ENCODE results near the gene NDUFA1. TPM values are rescaled to one million over a fixed set of nuclear protein-coding genes. Genes with fewer than 3 reads are reported as not detected.

NDUFA1 gene
- total and polyA plus RNA-seq, 4 donors, result 27.4 to 260 (median 63.3) TPM

- peak overlapping the region; percentile 65 to 93 (median 93) for H3K4me3 ChIP-seq (ENCODE audit: low read depth in 1 of 3, low read length in 3 of 3)
- H3K4me1 ChIP-seq (ENCODE audit: control insufficient read depth in 4 of 4, insufficient read depth in 4 of 4, low read length in 3 of 4), result peaks cover 2 to 6% (median 4%) of the 10 kb centered on the region in 4 donors
- under 1% methylated on average over 25 of the region's 25 CpGs for WGBS
- no peaks in the 10 kb centered on the region for H3K9me3 ChIP-seq (ENCODE audit: control insufficient read depth in 4 of 4, low read length in 3 of 4)
- no peaks in the 10 kb centered on the region for H3K27me3 ChIP-seq (ENCODE audit: control insufficient read depth in 4 of 4, insufficient read depth in 4 of 4, low read length in 3 of 4)
- peak overlapping the region; percentile 68 to 94 for H3K27ac ChIP-seq (ENCODE audit: low read depth in 1 of 2, low read length in 2 of 2)
- no peaks in the 10 kb centered on the region for H3K36me3 ChIP-seq (ENCODE audit: control insufficient read depth in 4 of 4, insufficient read depth in 3 of 4, low read depth in 1 of 4, low read length in 3 of 4)
- H3K9ac ChIP-seq (ENCODE audit: low read depth in 1 of 2, low read length in 2 of 2), result peak overlapping the region; percentile 30 to 91
- TF ChIP-seq YY1 (IDR thresholded peaks at IDR 0.05), result peak; percentile 65
- no peak for TF ChIP-seq FOXA1 (IDR thresholded peaks at IDR 0.05)
- DNase-seq (ENCODE audit: low spot score), result no peak
These were observed 953 bp upstream of the NDUFA1 start for GRCh38 chrX:119870626-119871131.

- WGBS, result under 1% methylated on average over 26 of the region's 26 CpGs
- Histone ChIP-seq H3K4me1 (ENCODE audit: control insufficient read depth in 4 of 4, insufficient read depth in 4 of 4, low read length in 3 of 4) (peaks cover 2 to 6% (median 4%) of the 10 kb centered on the region in 4 donors), H3K4me3 (ENCODE audit: low read depth in 1 of 3, low read length in 3 of 3) (peak overlapping the region; percentile 65 to 93 (median 93)), H3K36me3 (ENCODE audit: control insufficient read depth in 4 of 4, insufficient read depth in 3 of 4, low read depth in 1 of 4, low read length in 3 of 4) (peaks cover 0 to 1% (median 0%) of the 10 kb centered on the region in 4 donors), H3K9ac (ENCODE audit: low read depth in 1 of 2, low read length in 2 of 2) (peak overlapping the region; percentile 30 to 91), H3K27ac (ENCODE audit: low read depth in 1 of 2, low read length in 2 of 2) (peak overlapping the region; percentile 68 to 94), H3K27me3 (ENCODE audit: control insufficient read depth in 4 of 4, insufficient read depth in 4 of 4, low read length in 3 of 4) (no peaks in the 10 kb centered on the region), H3K9me3 (ENCODE audit: control insufficient read depth in 4 of 4, low read length in 3 of 4) (no peaks in the 10 kb centered on the region)
- TF ChIP-seq REST (IDR thresholded peaks at IDR 0.05) (no peak), GABPA (IDR thresholded peaks at IDR 0.05 in 1 of 2, conservative IDR thresholded peaks at IDR 0.05 in 1 of 2) (no peak), JUND (IDR thresholded peaks at IDR 0.05) (no peak), ATF3 (IDR thresholded peaks at IDR 0.05) (no peak), FOXA1 (IDR thresholded peaks at IDR 0.05) (no peak), RXRA (IDR thresholded peaks at IDR 0.05) (no peak), EGR1 (IDR thresholded peaks at IDR 0.05; ENCODE audit: low read depth in 2 of 2) (no peak), YY1 (IDR thresholded peaks at IDR 0.05) (no peak), RAD21 (IDR thresholded peaks at IDR 0.05) (no peak), SP1 (IDR thresholded peaks at IDR 0.05) (no peak), CTCF (IDR thresholded peaks at IDR 0.05; ENCODE audit: low read depth, low read length, missing input control) (no peak), FOXA2 (IDR thresholded peaks at IDR 0.05) (no peak), TAF1 (conservative IDR thresholded peaks at IDR 0.05) (no peak), NR2F2 (IDR thresholded peaks at IDR 0.05) (no peak), MAX (IDR thresholded peaks at IDR 0.05) (no peak), HNF4A (conservative IDR thresholded peaks at IDR 0.05) (no peak), HNF4G (IDR thresholded peaks at IDR 0.05) (no peak)
- TF ChIP-seq, protein P1, sequence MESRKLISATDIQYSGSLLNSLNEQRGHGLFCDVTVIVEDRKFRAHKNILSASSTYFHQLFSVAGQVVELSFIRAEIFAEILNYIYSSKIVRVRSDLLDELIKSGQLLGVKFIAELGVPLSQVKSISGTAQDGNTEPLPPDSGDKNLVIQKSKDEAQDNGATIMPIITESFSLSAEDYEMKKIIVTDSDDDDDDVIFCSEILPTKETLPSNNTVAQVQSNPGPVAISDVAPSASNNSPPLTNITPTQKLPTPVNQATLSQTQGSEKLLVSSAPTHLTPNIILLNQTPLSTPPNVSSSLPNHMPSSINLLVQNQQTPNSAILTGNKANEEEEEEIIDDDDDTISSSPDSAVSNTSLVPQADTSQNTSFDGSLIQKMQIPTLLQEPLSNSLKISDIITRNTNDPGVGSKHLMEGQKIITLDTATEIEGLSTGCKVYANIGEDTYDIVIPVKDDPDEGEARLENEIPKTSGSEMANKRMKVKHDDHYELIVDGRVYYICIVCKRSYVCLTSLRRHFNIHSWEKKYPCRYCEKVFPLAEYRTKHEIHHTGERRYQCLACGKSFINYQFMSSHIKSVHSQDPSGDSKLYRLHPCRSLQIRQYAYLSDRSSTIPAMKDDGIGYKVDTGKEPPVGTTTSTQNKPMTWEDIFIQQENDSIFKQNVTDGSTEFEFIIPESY (IDR thresholded peaks at IDR 0.05), result no peak
- no peak for DNase-seq (ENCODE audit: low spot score)
These were observed 410 bp upstream of the NDUFA1 start for GRCh38 chrX:119871245-119871598.

Data from liver (tissue), 9 donors.